WERI-Rb-1 (cell line): ENCODE measurements around the gene RNF212B.

Source experiments
- DNase-seq: peaks from one replicate; pipeline ENCODE4 v3.0.0-alpha.2; 2020
- H3K27ac ChIP-seq: fragments of 250-450 bp; sonication (Bioruptor Pico); 2 replicates; pipeline ENCODE4 v1.5.1; 2020; ENCODE audit warnings: mild to moderate bottlenecking, moderate library complexity
- H3K27me3 ChIP-seq: fragments of 250-450 bp; sonication (Bioruptor Pico); 2 replicates; pipeline ENCODE4 v1.5.1; 2021; ENCODE audit warnings: mild to moderate bottlenecking, low read depth, moderate library complexity; ENCODE audit not compliant: insufficient read depth, severe bottlenecking
- H3K36me3 ChIP-seq: fragments of 250-450 bp; sonication (Bioruptor Pico); 2 replicates; pipeline ENCODE4 v1.5.1; 2020; ENCODE audit warnings: mild to moderate bottlenecking, moderate library complexity
- H3K4me3 ChIP-seq: 2 replicates; pipeline ENCODE4 v1.5.1; 2011; ENCODE audit warnings: low read depth, mild to moderate bottlenecking, control low read depth, low read length
- H3K9me3 ChIP-seq: fragments of 250-450 bp; sonication (Bioruptor Pico); 2 replicates; pipeline ENCODE4 v1.5.1; 2021; ENCODE audit warnings: mild to moderate bottlenecking, moderate library complexity; ENCODE audit not compliant: severe bottlenecking
- CTCF ChIP-seq: IDR thresholded peaks from 2 replicates; pipeline ENCODE4 v1.5.1; 2011; ENCODE audit warnings: low read depth, mild to moderate bottlenecking, control low read depth, inconsistent platforms, low read length

The RNF212B gene

GRCh38 chr14:23307687-23308644 lies 70.2 kb downstream of the RNF212B start:
- no peaks in the 10 kb centered on the region for H3K27me3 ChIP-seq

DNA sequence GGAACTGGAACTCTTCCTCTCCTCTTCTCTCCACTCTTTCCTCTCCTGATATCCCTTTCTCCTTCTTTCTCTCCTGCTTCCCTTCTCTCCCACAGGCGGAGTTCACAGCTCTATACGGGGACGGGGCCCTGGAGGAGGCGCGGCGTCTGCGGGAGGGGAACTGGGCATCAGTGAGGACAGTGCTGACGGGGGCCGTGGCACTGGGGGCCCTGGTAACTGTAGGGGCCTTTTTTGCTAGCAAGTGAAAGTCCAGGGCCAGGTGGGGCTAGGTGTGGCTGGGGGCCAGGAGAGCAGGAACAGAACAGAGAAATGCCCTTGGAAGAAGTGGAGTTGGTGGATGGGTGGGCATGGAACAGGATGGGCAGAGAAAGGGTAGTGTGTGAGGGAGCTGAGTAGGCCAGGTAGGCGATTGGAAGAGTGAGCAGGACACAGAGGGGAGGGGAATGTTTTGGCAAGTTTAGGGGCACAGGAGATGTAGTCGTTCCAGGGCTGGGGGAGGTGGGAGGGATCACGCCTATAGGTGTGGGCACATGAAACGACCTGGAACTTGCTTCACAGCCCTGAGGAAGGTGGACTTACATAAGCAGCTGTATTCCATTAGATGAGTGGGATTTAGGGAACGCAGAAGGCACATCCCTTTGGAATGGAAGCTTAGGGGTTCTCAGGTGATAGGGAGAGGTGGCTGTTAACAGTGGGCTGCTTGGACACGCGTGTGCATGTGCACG lies 71.1 kb downstream of the RNF212B start:
- no peak overlapping the region for H3K27ac ChIP-seq
- H3K4me3 ChIP-seq, result no peak overlapping the region
- H3K9me3 ChIP-seq, result no peaks in the 10 kb centered on the region
- TF ChIP-seq CTCF, result no peak
- peaks cover 41% of the 10 kb centered on the region for H3K36me3 ChIP-seq
- H3K27me3 ChIP-seq, result no peaks in the 10 kb centered on the region
- DNase-seq, result no peak

More at GRCh38 chr14:23307687-23308644, 70.2 kb downstream of the RNF212B start:
- Histone ChIP-seq H3K9me3 (no peaks in the 10 kb centered on the region), H3K4me3 (peak overlapping the region; percentile 84), H3K36me3 (peaks cover 41% of the 10 kb centered on the region), H3K27ac (peak overlapping the region; percentile 86)
- DNase-seq, result no peak
- TF ChIP-seq CTCF, result no peak

- Histone ChIP-seq H3K9me3 (no peaks in the 10 kb centered on the region), H3K27ac (no peak overlapping the region), H3K4me3 (no peak overlapping the region), H3K36me3 (peaks cover 44% of the 10 kb centered on the region), H3K27me3 (no peaks in the 10 kb centered on the region)
- TF ChIP-seq CTCF, result no peak
- DNase-seq, result no peak
Measured at GRCh38 chr14:23310546-23310945, 72.8 kb downstream of the RNF212B start.

DNA sequence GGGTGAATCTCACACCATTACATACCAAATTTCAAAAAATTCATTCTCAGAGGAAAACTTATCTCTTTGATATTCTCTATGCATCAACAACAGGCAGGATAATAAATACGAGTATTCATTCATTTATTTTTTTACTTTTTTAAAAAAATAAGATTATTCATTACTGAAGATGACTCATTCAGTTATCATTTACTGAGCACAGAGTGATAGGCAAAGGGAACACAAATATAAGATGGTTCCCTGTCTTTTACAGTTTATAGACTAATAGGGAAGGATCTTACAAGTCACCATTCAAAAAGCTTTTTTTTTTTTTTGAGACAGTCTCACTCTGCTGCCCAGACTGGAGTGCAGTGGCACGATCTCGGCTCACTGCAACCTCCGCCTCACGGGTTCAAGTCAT lies 78.6 kb downstream of the RNF212B start:
- no peaks in the 10 kb centered on the region for H3K27me3 ChIP-seq
- no peak for DNase-seq
- peaks cover 15% of the 10 kb centered on the region for H3K36me3 ChIP-seq
- H3K9me3 ChIP-seq, result no peaks in the 10 kb centered on the region
- TF ChIP-seq CTCF, result no peak
- no peak overlapping the region for H3K4me3 ChIP-seq
- H3K27ac ChIP-seq, result no peak overlapping the region

DNA sequence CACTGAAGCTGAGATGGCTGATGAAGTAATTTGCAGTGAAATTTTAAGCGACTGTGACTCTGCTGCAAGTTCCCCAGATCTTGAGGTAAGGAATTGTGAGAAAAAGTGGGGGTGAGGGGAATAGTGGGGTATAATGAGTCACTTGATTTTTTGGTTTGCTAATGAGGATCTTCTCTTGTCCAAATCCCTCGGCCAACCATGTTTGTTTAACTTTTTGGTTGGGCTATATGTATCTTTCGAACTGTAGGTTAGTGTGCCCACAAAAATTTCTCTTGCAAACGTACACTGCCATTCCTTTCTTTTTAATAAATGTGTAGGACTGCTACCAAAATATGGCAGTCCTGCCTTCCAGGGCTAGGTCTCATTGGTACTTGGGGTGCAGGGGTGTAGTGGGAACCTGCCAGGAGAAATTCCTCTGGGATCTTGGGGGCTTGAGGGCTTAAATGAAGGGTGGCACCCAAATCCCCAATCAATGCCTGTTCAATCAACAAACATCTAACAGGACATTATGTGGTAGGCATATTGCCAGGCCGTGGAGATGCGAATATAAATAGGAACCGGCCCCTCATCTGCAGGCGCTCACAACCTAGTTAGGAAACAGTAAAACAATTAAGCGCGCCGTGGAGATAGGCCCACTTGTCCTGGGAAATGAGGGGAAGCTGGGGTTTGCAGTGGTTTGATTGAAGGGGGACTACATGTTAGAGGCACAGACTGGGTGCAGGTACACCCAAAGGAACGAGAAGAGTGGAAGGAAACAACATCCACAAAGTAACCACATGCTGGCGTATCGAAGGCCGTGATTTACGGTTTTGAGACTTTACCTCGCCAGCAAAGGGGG lies 82.2 kb downstream of the RNF212B start:
- Histone ChIP-seq H3K36me3 (peaks cover 39% of the 10 kb centered on the region), H3K4me3 (peak overlapping the region; percentile 52), H3K27me3 (no peaks in the 10 kb centered on the region), H3K27ac (peak overlapping the region; percentile 78), H3K9me3 (no peaks in the 10 kb centered on the region)
- TF ChIP-seq CTCF, result no peak
- DNase-seq, result no peak
